Skin of body (tissue), 3 donors: ENCODE measurements around the gene BOLA2. TPM values are rescaled to one million over a fixed set of nuclear protein-coding genes. Genes with fewer than 3 reads are reported as not detected.
"Not testable (repeated sequence)": the region's sequence is repeated elsewhere in the genome, so short reads cannot be mapped to it uniquely, and the experiment has no call there.

Experiments used
- DNase-seq: peaks from one replicate; lab custom pipeline; 2025; lab: John Stamatoyannopoulos, UW
- small RNA-seq: library from RNA; depleted of rRNA; stranded (forward); fragments of <200 nt; gene quantifications from one replicate; pipeline ENCODE3, GENCODE V24; 2014; ENCODE audit warnings: low replicate concordance
- total RNA-seq: library from RNA; depleted of rRNA; stranded (reverse); fragments of >200 nt; gene quantifications from one replicate; pipeline ENCODE4 v1.2.3, GENCODE V29; 2014

The BOLA2 gene
- total RNA-seq = 14.0 TPM

GRCh38 chr16:29454269-29454668 is at the start of gene BOLA2, which contains the start of gene SLX1B:
Gene BOLA2 (minus strand): TSS chr16:29454351. CDS start chr16:29454253, 98 bp downstream.
Gene SLX1B (plus strand): TSS chr16:29454533.
- not testable (repeated sequence) for DNase-seq

DNA sequence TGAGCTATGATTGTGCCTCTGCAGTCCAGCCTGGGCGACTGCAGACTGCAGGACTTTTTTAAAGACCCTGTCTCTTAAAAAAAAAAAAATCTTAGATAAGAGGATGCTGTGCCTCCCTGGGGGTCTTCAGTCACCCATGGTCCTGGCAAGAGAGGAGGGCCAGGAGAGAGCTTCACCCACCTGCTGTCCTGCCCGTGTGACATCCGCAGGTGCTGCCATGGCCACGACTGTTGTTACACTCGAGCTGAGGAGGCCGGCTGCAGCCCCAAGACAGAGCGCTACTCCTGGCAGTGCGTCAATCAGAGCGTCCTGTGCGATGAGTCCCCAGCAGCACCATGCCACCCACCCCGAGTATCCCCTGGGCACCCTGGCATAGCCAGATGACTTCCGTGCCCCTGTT is 28.1 kb upstream of the BOLA2 start:
- DNase-seq = not testable (repeated sequence)

DNA sequence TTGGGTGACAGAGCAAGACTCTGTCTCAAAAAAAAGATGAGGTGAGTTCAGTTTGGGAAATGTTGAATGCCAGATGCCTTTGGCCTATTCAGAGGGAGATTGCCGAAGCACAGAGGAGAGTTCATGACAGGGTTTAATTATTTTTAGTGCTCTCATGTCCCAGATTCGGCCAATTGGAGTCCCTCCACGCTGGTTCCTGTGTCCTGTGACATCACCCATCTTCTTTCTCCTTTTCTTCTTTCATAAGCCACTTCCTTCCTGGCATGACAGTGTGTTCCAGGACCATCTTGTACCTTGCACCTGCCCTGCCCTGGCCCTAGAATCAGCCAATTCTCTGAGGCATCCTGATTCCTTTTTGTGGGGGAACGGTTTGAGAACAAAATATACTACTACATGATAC is 17.9 kb upstream of the BOLA2 start:
- not testable (repeated sequence) for DNase-seq

- DNase-seq = not testable (repeated sequence)
These were observed 15.5 kb upstream of the BOLA2 start for GRCh38 chr16:29469660-29470059.

DNA sequence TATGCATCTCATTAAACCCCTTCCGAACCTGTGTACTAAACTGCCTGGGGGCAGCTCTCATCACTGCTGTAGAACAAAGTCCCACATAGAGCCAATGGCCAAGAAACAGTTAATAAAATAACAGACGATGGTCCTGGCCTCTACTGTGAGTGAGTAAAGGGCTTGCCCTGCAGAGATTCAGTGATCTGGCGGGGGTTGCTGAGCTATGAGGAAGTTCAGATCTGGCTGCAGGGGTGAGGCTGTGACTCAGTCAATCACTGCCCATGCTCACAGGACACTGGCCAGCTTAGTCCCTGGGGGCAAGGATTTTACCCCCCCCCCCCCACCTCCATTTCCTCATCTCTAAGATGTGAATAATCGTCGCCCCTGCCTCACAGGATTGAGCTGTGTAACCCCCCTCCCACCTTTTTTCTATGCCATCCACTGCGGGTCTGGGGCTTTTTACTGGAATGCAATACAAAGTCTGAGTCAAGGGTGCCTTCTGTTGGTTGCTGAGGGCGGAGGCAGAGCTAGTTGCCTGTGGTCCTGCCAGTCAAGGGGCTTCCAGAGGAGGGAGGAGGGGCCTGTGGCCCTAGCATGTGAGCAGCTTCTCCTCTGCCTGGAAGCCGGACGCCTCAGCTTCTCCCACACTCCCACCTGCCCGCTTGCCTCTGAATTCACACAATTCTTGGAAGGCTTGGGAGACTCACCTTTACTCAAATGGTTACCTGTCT is 13.7 kb upstream of the BOLA2 start:
- not testable (repeated sequence) for DNase-seq

GRCh38 chr16:29466904-29467303 is 12.8 kb upstream of the BOLA2 start:
- not testable (repeated sequence) for DNase-seq

DNA sequence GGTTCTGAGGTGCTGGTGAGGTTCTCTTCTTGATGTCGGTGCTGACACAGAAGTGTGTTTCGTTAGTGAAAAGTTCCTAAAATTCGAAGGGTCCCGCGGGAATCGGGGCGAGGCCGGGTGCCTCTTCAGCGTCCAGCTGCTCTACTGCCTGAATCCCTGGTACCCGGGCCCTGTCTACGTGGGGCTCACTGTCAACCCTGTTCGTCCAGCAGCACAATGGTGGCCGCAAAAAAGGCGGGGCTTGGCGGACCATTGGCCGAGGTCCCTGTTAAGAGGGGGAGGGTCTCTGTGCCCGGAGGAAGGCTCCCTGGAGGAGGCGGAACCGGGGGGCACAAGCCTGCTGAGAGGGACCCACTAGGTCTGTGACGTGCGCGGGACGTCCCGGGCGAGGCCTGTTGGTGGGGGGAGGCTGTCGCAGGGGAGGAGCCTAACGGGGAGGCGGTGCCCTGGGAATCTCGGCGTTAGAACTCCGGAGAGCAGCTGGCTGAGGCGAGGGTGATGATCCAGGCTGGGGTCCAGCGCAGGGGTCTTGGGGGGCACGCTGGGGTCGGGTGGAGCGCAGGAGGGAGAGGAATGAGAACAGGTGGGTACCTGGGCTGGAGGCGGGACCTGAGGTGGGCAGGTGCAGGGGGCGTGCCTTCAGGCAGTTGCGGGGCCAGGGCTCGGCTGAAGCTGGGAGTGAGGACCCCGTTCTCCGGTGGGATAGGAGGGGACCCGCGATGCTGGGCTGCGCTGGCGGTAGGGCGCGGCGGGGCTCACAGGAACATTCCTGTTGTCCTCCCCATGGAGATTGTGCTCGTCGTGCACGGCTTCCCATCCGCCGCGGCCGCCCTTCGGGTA is 12.1 kb upstream of the BOLA2 start:
- not testable (repeated sequence) for DNase-seq

DNA sequence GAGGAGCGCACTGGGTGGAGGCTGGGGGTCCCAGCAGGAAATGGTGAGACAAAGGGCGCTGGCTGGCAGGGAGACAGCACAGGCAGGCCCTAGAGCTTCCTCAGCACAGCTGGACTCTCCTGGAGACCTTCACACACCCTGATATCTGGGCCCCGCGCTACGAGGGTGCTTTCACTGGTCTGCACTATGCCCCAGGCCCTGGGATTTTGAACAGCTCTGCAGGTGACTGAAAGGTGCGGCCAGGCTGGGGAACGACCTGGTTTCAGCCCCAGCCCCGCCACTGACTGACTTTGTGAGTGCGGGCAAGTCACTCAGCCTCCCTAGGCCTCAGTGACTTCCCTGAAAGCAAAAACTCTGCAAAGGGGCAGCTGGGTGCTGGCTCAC is 6.5 kb upstream of the BOLA2 start:
- not testable (repeated sequence) for DNase-seq

- not testable (repeated sequence) for DNase-seq
These were observed 5.8 kb upstream of the BOLA2 start, which contains the start of gene SULT1A4 for GRCh38 chr16:29459706-29460646. Gene SULT1A4 (plus strand): TSS chr16:29459913. CDS start chr16:29461386, 1,473 bp downstream.

DNA sequence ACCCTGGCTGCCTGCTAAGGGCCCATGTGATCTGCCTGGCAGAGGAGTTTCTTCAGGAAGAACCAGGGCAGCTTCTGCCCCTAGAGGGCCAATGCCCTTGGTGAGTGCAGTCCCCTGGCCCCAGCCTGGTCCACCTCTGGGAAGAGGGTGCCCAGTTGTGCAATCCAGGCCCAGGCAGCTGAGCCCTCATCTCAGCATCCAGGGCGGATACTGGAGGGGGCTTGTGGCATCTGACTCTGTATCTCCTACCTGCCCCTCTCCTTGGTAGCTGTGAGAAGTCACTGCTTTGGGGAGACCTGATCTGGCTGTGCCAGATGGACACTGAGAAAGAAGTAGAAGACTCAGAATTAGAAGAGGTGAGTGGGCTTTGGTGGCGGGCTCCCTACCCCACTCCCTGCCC is 3.5 kb upstream of the BOLA2 start:
- not testable (repeated sequence) for DNase-seq

GRCh38 chr16:29454828-29455227 is 677 bp upstream of the BOLA2 start:
- not testable (repeated sequence) for DNase-seq

- not testable (repeated sequence) for DNase-seq
These were observed 397 bp downstream of the BOLA2 start for GRCh38 chr16:29453754-29454153.

DNA sequence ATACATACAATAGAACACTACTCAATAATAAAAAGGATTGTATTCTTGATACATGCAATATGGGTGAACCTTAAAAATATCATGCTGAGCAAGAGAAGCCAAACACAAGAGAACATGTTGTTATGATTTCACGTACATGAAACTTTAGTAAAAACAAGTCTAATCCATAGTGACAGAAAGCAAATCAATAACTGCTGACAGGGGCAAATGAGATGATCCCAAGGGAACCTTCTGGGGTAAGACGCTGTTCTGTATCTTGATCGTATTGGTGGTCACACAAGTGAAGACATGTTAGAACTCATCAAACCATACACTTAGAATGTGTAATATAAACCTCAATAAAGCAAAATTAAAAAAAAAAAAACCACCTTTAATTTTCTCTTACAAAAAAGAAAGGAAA is 28.8 kb downstream of the BOLA2 start:
- DNase-seq = not testable (repeated sequence)

- not testable (repeated sequence) for DNase-seq
These were observed 30.6 kb downstream of the BOLA2 start for GRCh38 chr16:29423587-29423986.

GRCh38 chr16:29405249-29405648 is 48.9 kb downstream of the BOLA2 start:
- not testable (repeated sequence) for DNase-seq

Small RNA genes within 50 kb of the gene (small RNA-seq; reads per million reads assigned to genes)
- gene AC133555.2 = not detected

Other genes with a start within 250 kb of the BOLA2 start
- 0.79 TPM for gene NPIPB11, start 47.6 kb downstream of the BOLA2 start, total RNA-seq
- gene SLX1B, start 182 bp upstream of the BOLA2 start, total RNA-seq = 5.0 TPM
- gene SULT1A4, start 5.6 kb upstream of the BOLA2 start, total RNA-seq = 2.1 TPM
- gene NPIPB12, start 52.1 kb upstream of the BOLA2 start, total RNA-seq = 28.1 TPM
- gene SPN, start 208.9 kb upstream of the BOLA2 start, total RNA-seq = 2.8 TPM
- 16.1 TPM for gene QPRT, start 224.8 kb upstream of the BOLA2 start, total RNA-seq